GM15510 (cell line): ENCODE measurements around the gene CENPQ.
A peak's percentile ranks its signal among the peaks of the same experiment; 100 is the strongest.

ENCODE experiments used
- POLR2A ChIP-seq: IDR thresholded peaks from 3 replicates; pipeline ENCODE4 v1.6.1; 2011; ENCODE audit warnings: borderline replicate concordance; ENCODE audit not compliant: insufficient read length; ENCODE audit errors: extremely low read depth

CENPQ gene

GRCh38 chr6:49462927-49463611 is at the start of gene CENPQ, which contains the start of gene MMUT:
Gene CENPQ (plus strand): TSS chr6:49463370. CDS start chr6:49470177, 6,807 bp downstream.
Gene MMUT (minus strand): TSS chr6:49463253. CDS start chr6:49459466, 3,787 bp downstream.
- peak; percentile 79 for TF ChIP-seq POLR2A

GRCh38 chr6:49415358-49415757 is 47.8 kb upstream of the CENPQ start:
- TF ChIP-seq POLR2A = no peak

GRCh38 chr6:49416195-49416594 is 47.0 kb upstream of the CENPQ start:
- no peak for TF ChIP-seq POLR2A

- no peak for TF ChIP-seq POLR2A
These were observed 39.4 kb upstream of the CENPQ start for GRCh38 chr6:49423817-49424216.

- TF ChIP-seq POLR2A = no peak
These were observed 33.0 kb upstream of the CENPQ start for GRCh38 chr6:49430187-49430586.

- TF ChIP-seq POLR2A = no peak
These were observed 32.3 kb upstream of the CENPQ start for GRCh38 chr6:49430866-49431265.

GRCh38 chr6:49453221-49453620 is 9.9 kb upstream of the CENPQ start:
- TF ChIP-seq POLR2A = no peak

GRCh38 chr6:49454787-49455709 is 8.1 kb upstream of the CENPQ start:
- no peak for TF ChIP-seq POLR2A

GRCh38 chr6:49457771-49458170 is 5.4 kb upstream of the CENPQ start:
- no peak for TF ChIP-seq POLR2A

GRCh38 chr6:49462071-49462470 is 1.1 kb upstream of the CENPQ start:
- TF ChIP-seq POLR2A = no peak

- no peak for TF ChIP-seq POLR2A
These were observed 607 bp upstream of the CENPQ start for GRCh38 chr6:49462599-49462926.

- TF ChIP-seq POLR2A = no peak
These were observed 420 bp downstream of the CENPQ start for GRCh38 chr6:49463612-49463967.

GRCh38 chr6:49464691-49465090 is 1.5 kb downstream of the CENPQ start:
- no peak for TF ChIP-seq POLR2A

- no peak for TF ChIP-seq POLR2A
These were observed 4.9 kb downstream of the CENPQ start for GRCh38 chr6:49468042-49468441.

GRCh38 chr6:49479308-49479970 is 16.3 kb downstream of the CENPQ start:
- no peak for TF ChIP-seq POLR2A
